Thoracic aorta (tissue), 2 donors: ENCODE results near the gene STMN3. TPM values are rescaled to one million over a fixed set of nuclear protein-coding genes. Genes with fewer than 3 reads are reported as not detected.
"Not testable (repeated sequence)": the region's sequence is repeated elsewhere in the genome, so short reads cannot be mapped to it uniquely, and the experiment has no call there.

Source experiments
- ATAC-seq: fragments of 150-250 bp; one replicate; pipeline ENCODE4 v1.8.0; 2017; ENCODE audit warnings: low read depth; ENCODE audit not compliant: insufficient number of reproducible peaks, low FRiP score
- DNase-seq: peaks from one replicate; pipeline ENCODE4 v3.0.0-alpha.2; 2020; ENCODE audit warnings: low spot score
- H3K27ac ChIP-seq, 2 donors: fragments of 200-600 bp; sonication (generic); 1 replicate in 1 of 2; 2 replicates in 1 of 2; pipeline ENCODE4 v1.5.1; 2016; ENCODE audit warnings: mild to moderate bottlenecking in 2 of 2, moderate library complexity in 2 of 2
- H3K27me3 ChIP-seq: fragments of 200-600 bp; sonication (generic); replicated peaks from 2 replicates; pipeline ENCODE4 v1.6.0; 2016; ENCODE audit warnings: mild to moderate bottlenecking; ENCODE audit not compliant: insufficient read depth
- H3K36me3 ChIP-seq: fragments of 200-600 bp; sonication (generic); one replicate; pipeline ENCODE4 v1.5.1; 2016
- H3K4me1 ChIP-seq, 2 donors: fragments of 200-600 bp; sonication (generic); 1 replicate in 1 of 2; 2 replicates in 1 of 2; pipeline versions ENCODE4 v1.5.1 to v1.6.0; 2016; ENCODE audit warnings: low read depth in 2 of 2, mild to moderate bottlenecking in 1 of 2; ENCODE audit not compliant: control insufficient read depth in 1 of 2
- H3K4me3 ChIP-seq: fragments of 200-600 bp; sonication (generic); 2 replicates; pipeline ENCODE4 v1.5.1; 2016; ENCODE audit warnings: mild to moderate bottlenecking
- H3K9me3 ChIP-seq: fragments of 200-600 bp; sonication (generic); 2 replicates; pipeline ENCODE4 v1.5.1; 2016
- total RNA-seq, 2 donors: library from RNA; depleted of rRNA; stranded (reverse); fragments of >200 nt; gene quantifications; one replicate each; pipeline versions ENCODE4 v1.1.0 to v1.2.3, GENCODE V29; 2016
- TF ChIP-seq, protein P1 (sequence below): fragments of 200-600 bp; sonication (generic); IDR thresholded peaks from one replicate; pipeline ENCODE4 v1.5.1; 2019; ENCODE audit warnings: antibody characterized with exemption

The STMN3 gene
- total RNA-seq, 2 donors from 2014 or later: 14.4 to 17.8 TPM

DNA sequence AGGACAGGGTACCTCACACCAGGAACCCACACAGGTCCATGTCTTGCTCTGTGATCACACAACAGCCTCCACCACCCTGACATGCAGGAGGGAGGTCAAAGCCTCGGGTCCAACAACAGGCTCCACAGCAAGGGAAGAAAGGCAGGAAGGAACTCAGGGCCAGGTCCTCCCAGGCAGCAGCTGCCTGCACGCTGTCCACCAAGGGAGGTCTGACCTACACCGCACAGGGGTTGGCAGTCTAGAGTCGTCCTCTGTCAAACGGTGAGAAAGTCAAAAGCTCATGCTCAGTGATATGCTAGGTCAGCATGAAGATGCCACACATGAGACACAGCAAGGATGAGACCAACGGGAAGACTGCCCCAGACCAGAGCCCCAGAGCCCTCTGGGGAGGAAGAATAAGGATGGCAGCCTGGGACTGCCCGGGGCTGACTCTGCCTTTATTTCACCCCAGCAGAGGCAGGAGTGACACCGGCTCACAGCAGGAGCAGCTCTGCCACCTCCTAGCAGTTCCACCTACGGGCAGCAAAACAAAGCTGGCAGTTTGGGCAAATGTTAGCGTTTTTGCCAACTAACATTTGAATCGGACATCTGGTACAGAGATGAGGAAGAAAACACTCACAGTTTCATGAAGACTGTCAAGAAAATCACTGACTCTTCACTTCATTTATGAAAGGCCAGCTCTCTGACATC, 34.8 kb downstream of the STMN3 start:
- ATAC-seq (no peak), DNase-seq (no peak)
- Histone ChIP-seq H3K27ac (no peak overlapping the region), H3K4me3 (no peak overlapping the region), H3K27me3 (no peaks in the 10 kb centered on the region), H3K9me3 (no peaks in the 10 kb centered on the region), H3K36me3 (peaks cover 25% of the 10 kb centered on the region), H3K4me1 (no peaks in the 10 kb centered on the region)
- TF ChIP-seq, protein P1, sequence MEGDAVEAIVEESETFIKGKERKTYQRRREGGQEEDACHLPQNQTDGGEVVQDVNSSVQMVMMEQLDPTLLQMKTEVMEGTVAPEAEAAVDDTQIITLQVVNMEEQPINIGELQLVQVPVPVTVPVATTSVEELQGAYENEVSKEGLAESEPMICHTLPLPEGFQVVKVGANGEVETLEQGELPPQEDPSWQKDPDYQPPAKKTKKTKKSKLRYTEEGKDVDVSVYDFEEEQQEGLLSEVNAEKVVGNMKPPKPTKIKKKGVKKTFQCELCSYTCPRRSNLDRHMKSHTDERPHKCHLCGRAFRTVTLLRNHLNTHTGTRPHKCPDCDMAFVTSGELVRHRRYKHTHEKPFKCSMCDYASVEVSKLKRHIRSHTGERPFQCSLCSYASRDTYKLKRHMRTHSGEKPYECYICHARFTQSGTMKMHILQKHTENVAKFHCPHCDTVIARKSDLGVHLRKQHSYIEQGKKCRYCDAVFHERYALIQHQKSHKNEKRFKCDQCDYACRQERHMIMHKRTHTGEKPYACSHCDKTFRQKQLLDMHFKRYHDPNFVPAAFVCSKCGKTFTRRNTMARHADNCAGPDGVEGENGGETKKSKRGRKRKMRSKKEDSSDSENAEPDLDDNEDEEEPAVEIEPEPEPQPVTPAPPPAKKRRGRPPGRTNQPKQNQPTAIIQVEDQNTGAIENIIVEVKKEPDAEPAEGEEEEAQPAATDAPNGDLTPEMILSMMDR: no peak

DNA sequence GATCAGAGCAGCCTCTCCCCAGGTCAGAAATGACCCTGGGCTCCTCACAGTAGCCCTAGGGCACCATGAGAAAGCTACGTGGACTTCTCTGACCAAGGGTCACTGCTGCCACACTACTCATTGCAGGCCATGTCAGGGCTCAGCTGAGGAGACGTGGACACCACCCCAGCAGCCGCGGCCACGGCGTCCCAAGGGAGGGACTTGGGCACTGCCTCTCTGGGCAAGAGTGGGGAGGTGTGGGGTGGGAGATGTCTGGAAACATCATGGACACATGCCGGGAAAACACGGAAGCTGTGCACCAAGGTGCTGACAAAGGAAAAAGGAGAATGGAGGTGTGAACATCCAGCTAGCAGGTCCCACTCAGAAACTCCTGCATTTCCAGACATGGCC, 35.4 kb downstream of the STMN3 start:
- no peak for ATAC-seq
- H3K36me3 ChIP-seq: peaks cover 25% of the 10 kb centered on the region
- TF ChIP-seq, protein P1: no peak

DNA sequence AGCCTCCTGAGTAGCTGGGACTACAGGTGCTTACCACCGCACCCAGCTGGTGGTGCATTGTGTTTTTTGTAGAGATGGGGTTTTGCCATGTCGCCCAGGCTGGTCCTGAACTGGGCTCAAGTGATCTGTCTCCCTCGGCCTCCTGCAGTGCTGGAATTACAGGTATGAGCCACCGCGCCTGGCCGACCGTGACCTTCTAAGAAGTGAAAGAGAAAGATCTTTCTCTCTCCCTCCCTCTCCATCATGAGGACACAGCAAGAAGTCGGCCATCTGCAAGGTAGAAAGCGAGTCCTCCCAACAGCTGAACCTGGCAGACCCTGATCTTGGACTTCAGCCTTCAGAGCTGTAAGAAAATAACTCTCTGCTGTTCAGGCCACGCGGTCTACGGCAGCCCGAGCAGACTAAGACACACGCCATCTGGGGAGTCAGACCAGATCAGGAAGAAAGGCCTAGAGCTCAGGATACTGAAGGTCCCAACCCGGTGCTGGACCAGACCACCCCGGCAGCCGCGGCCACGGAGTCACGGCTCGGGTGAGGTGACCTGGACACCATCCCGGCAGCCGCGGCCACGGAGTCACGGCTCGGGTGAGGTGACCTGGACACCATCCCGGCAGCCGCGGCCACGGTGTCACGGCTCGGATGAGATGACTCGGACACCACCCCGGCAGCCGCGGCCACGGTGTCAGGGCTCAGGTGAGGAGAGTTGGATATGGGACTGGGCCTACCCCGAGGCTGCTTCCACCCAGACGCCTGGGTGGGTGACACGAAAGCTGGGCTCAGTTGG, 35.9 kb downstream of the STMN3 start:
- no peak for DNase-seq
- ATAC-seq: no peak
- Histone ChIP-seq H3K36me3 (peaks cover 25% of the 10 kb centered on the region), H3K9me3 (no peaks in the 10 kb centered on the region), H3K4me3 (no peak overlapping the region), H3K27me3 (no peaks in the 10 kb centered on the region), H3K27ac (no peak overlapping the region), H3K4me1 (no peaks in the 10 kb centered on the region)
- TF ChIP-seq, protein P1: no peak

More for the DNA sequence above, 35.4 kb downstream of the STMN3 start:
- no peaks in the 10 kb centered on the region for H3K27me3 ChIP-seq
- H3K27ac ChIP-seq: no peak overlapping the region
- no peak overlapping the region for H3K4me3 ChIP-seq
- no peaks in the 10 kb centered on the region for H3K9me3 ChIP-seq
- no peaks in the 10 kb centered on the region for H3K4me1 ChIP-seq
- no peak for DNase-seq

DNA sequence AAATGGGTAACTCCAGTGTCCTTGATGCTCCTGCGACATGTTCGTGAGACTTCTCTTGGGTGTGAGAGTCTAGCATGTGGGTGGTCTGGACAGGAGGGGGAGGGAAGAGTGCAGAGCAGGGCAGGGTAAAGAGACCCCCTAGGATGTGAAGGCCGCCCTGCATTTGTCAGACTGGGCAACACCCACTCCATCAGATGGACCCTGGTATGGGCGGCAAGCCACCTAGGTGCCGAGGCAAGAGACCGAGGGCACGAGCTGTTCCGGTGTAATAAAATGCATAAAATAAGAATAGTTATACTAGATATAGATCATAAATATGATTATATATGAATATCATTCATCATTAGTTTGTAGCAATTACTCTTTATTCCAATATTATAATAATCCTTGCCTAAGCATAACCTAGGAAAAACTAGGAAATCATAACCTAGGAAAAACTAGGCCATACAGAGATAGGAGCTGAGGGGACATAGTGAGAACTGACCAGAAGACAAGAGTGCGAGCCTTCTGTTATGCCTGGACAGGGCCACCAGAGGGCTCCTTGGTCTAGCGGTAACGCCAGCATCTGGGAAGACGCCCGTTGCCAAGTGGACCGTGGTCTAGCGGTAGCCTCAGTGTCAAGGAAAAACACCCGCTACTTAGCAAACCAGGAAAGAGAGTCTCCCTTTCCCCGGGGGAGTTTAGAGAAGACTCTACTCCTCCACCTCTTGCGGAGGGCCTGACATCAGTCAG, 39.2 kb downstream of the STMN3 start:
- not testable (repeated sequence) for DNase-seq, H3K27ac ChIP-seq, H3K4me3 ChIP-seq, H3K27me3 ChIP-seq, ATAC-seq, H3K9me3 ChIP-seq, H3K4me1 ChIP-seq
- peaks cover 25% of the 10 kb centered on the region for H3K36me3 ChIP-seq
- TF ChIP-seq, protein P1: peak; percentile 34
